NCI-H510A (cell line): ENCODE data around the gene SPRR2B.
"Not testable (repeated sequence)": the region's sequence is repeated elsewhere in the genome, so short reads cannot be mapped to it uniquely, and the experiment has no call there.

Experiments
- DNase-seq: peaks from one replicate; lab custom pipeline; 2025; lab: John Stamatoyannopoulos, UW

SPRR2B gene

DNA sequence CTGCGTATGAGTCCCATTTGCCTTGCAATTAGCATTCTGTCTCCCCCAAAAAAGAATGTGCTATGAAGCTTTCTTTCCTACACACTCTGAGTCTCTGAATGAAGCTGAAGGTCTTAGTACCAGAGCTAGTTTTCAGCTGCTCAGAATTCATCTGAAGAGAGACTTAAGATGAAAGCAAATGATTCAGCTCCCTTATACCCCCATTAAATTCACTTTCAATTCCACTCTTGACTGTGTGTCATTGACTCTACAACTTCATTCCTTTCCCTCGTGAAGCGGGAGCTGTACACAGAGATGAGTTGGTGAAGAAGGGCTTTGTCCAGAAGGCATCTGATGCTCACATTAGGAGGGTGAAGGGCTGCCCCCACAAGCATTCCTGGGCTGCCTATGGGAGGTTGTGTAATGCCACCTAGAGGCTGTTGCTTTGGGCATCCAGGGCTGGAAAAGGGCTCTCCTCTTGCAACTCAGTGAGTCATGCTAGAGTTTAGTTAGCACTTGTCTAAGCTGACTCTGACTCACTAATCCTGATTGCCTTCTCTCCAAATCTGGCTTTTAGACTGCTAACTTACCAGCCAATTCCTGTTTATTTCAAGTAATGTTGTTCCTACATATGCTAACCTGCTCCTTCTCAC, 38.6 kb downstream of the SPRR2B start:
- DNase-seq: no peak

DNA sequence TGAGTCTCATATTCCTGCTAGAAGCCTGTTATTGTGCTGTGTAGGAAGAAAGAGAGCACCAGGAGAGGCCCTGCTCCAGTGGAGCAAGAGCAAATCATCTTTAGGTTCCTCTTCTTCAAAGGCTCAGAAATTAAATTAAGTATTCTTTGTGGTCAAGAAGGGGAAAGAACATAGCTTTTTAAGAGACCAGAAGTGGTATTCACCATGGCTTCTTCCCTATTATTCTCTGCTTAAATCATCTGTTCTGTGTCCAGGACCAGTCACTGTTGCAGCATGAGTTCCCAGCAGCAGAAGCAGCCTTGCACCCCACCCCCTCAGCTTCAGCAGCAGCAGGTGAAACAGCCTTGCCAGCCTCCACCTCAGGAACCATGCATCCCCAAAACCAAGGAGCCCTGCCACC, 39.3 kb downstream of the SPRR2B start:
- no peak for DNase-seq

DNA sequence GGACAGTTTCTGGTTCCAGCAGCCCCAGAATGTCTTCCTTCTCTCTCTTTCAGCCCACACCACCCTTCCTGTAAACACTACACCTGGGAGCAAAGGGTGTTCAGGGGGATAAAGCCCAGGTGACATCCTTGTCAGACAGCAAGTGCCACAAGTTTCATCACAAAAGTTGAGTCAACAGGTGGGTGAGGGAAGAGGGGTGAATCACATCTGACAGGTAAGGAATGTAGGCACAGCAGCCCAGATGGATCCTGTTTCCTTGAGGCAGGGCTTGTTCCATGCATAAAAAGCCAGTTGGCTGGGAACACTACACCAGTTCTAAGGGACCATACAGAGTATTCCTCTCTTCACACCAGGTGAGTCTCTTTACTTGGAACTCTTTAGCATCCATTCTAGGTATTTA, 40.5 kb downstream of the SPRR2B start, which contains the start of gene SPRR1B:
Gene SPRR1B, plus strand, starts transcription at position 309 of the 400 bp plus-strand sequence. CDS start 1,143 bp downstream, outside the sequence.
- no peak for DNase-seq

DNA sequence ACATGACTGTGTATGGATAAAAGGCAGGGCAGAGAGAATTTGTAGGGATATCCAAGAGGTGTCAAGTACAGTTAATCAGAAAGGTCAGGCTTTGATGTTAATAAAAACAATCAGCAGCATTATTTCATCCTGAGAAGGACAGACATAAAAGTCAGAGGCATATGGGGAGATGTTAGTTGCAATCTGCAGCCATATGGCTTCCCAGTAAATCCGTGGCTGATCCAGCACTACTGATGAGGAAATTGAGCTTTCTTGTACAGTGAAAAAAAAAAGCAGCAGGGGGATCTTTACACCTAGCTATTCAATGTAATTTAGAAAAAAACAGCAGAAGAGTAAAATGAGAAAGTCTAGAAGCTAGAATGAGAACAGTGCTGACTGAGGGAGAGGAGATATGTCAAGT, 42.6 kb downstream of the SPRR2B start:
- DNase-seq: no peak

DNA sequence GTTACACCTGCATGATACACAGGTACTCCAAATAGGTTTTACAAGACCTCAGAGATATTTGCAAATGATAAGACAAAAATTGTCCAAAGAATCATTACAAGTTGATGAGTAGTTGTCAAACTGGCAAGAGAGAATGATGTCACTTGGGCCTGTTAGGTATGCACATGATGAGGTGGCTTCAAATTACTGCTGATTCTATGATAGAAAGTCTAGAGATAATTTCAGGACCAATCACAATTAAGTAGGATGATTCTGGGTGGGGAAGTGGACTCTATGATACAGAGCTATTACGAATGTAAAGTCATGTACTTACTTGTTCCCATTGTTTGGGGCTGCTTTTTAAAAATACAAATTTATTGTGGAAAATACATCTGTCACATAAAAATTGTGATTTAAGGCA, 45.6 kb downstream of the SPRR2B start:
- DNase-seq: no peak

DNA sequence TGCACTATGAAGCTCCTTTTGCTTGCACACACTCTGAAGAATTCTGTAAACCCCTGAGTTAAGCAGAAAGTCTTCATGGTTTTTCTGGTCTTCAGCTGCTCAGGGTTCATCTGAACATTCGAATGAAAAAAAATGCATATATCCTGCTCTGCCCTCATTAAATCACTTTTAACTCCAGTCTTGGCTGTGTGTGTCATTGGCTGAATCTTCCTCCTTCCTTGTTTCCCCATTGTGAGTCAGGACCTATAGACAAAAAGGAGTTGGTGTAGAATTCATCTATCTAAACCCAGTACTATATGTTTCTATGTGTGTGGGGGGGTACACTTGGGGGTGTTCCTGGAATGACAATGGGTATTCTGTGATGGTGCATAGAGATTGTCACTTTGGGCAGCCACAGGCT, 47.0 kb downstream of the SPRR2B start:
- DNase-seq: no peak

DNA sequence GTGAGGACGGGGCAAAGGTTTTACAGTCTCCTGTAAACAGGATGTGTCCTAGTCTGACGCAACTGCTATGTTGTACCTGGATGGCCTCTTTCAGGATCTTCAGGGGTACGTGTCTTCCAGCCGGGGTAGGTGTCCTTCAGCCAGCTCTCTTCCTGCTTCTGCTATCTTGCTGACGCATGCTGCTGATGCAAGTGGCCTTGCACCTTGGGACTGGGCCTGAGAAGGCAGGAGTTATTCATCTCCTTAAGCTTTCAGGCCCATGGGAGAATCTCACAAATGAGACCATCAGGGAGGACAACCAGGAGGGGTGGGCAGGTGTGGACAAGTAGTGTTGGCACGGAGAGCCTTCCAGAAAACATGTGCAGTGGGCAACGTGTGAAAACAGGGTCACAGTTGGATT, 48.3 kb downstream of the SPRR2B start:
- DNase-seq: no peak

DNA sequence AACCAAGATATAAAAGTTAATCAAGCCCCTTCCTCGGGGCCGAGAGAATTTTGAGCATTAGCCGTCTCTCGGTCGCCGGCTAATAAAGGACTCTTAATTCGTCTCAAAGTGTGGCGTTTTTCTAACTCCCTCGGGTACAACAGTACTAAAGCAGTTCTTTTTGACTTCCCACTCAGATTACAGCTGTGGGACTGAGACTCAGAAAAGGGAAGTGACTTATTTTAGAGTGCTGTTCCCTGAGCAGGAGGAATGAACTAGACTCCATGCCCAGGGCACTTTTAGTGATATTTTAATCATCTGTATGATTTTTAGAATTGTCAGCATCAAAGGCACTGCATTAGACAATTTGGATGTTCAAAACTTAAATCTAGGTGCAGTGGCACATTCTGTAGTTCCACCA, 49.1 kb downstream of the SPRR2B start:
- DNase-seq: not testable (repeated sequence)

DNA sequence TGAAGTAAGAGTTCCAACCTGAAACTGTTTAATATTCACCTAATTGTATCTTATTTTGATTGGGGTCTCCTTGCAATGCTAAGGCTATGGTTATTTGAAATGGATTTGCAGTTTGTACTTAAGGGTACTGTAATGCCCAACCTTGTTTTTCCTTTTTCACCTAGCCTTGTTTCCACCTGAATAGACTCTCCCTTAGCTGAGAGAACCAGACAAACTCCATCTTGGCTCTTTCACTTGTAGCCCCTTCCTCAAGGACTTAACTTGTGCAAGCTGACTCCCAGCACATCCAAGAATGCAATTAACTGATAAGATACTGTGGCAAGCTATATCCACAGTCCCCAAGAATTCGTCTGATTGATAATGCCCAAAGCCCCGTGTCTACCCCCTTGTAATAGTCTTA, 49.6 kb downstream of the SPRR2B start:
- not testable (repeated sequence) for DNase-seq
